AG09319 (cell line): Measurements from ENCODE around the gene KRT2.

Source experiments
- DNase-seq: peaks from one replicate; pipeline ENCODE4 v3.0.0-alpha.2; 2010; ENCODE audit warnings: low read depth; ENCODE audit errors: extremely low read depth
- TF ChIP-seq, protein P1 (sequence below): IDR thresholded peaks from 2 replicates; pipeline ENCODE4 v1.5.1; 2011; ENCODE audit warnings: low read depth, mild to moderate bottlenecking, inconsistent platforms, low read length, moderate library complexity

Gene KRT2

DNA sequence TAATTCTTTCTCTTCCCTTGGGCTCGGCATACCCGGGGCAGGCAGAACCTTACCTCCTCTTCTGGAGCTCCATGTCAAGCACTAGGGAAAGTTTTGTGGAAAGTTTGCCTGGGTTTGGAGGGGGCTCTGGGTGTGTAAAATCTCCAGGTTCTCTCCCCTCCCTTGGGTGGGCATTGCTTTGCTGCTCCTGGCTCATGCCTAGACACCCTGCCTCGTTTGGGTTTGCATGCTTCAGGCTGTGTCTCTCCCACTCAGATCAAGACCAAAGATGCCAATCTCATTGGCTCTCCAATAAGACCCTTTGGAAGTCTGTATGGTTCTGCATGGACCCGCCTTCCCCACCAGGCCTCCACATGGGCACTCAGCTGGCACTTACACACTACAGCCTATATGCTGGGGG lies 6.2 kb upstream of the KRT2 start:
- no peak for DNase-seq
- TF ChIP-seq, protein P1, sequence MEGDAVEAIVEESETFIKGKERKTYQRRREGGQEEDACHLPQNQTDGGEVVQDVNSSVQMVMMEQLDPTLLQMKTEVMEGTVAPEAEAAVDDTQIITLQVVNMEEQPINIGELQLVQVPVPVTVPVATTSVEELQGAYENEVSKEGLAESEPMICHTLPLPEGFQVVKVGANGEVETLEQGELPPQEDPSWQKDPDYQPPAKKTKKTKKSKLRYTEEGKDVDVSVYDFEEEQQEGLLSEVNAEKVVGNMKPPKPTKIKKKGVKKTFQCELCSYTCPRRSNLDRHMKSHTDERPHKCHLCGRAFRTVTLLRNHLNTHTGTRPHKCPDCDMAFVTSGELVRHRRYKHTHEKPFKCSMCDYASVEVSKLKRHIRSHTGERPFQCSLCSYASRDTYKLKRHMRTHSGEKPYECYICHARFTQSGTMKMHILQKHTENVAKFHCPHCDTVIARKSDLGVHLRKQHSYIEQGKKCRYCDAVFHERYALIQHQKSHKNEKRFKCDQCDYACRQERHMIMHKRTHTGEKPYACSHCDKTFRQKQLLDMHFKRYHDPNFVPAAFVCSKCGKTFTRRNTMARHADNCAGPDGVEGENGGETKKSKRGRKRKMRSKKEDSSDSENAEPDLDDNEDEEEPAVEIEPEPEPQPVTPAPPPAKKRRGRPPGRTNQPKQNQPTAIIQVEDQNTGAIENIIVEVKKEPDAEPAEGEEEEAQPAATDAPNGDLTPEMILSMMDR, result no peak

DNA sequence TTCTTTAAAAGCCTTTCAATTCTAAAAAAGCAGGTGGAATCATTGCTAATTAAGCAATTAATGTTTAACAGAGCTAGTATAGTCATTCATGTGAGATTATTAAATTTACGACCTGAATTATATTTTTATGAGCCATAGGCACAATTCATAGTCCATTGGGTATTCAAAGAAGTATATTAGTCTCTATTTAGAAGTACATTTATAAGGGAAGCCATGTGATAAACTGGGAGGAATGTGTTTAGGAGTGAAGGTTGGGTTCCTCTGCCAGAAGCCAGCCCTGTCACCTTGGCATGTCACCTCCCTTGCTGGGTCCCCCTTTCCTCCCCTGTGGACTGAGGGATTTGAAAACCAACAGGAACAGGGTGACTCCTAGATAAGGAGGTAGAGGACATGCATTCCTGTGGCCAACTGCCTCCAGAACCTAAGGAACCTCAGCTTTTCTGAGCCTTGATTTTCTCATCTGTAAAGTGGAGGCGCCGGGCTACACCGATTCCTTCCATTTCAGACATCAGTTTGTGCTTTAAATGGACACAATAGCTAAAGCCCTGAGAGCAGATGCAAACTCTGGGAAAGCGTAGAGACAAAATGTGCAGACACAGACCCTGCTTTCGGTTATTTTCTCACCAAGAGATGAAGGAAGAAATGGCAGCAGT lies 5.4 kb upstream of the KRT2 start:
- TF ChIP-seq, protein P1, result no peak
- no peak for DNase-seq

DNA sequence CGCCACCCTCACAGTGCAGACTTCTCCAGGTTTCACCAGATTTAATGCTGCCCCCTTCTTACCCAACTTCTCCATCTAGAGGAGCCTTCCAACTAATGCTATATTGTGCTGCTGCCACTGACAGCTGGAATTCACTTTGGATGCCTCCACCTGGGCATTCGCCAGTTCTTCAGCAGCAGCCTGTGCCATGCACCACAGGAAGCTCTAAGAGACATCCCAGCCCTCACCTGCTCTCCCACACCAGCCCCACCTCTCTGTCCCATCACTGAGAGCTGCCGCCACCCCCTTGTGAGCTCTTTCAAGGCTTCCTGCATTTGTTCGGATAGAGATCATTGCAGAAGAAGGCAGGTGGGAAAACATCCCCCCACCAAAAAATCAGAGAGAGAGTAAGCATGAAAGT lies 4.6 kb upstream of the KRT2 start:
- TF ChIP-seq, protein P1, result no peak
- DNase-seq, result no peak

DNA sequence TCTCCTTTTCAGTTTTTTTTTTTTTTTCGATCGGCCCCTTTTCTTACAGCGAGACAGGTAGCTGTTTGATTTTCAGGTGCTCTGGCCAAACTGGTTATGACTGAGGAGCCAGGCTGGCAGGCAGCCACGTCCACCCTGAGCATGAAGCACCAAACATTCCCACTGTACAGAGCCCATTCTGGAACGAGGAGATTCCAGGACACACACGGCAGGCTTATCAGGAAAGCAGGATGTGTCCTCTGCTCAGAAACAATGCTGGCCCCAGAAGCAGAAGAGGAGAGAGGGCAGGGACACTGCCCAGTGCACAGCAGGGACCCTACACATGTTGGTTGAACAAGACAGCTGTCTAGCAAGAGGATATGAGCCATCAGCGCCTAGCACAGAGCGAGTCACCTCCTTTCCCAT lies 3.7 kb upstream of the KRT2 start:
- no peak for DNase-seq
- TF ChIP-seq, protein P1, result no peak

DNA sequence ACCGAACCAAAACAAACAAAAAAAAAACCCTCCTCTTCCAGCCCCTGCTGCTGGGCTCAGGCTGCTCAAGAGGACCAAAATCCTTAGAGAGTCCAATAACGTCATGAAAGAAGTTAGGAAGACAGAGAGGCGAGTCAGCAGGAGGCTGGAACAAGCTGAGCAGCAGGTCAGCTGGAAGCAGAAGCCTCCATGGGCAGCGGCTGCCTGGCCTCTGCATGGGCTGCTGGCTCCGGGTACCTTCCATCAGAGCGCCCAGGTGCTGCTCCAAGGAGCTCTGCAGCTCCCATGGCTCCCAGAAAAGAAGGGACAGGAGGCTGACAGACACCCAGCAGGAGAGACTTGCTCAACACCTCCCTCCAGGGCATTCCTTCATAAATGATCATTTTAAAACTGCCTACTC lies 3.2 kb upstream of the KRT2 start:
- no peak for DNase-seq

DNA sequence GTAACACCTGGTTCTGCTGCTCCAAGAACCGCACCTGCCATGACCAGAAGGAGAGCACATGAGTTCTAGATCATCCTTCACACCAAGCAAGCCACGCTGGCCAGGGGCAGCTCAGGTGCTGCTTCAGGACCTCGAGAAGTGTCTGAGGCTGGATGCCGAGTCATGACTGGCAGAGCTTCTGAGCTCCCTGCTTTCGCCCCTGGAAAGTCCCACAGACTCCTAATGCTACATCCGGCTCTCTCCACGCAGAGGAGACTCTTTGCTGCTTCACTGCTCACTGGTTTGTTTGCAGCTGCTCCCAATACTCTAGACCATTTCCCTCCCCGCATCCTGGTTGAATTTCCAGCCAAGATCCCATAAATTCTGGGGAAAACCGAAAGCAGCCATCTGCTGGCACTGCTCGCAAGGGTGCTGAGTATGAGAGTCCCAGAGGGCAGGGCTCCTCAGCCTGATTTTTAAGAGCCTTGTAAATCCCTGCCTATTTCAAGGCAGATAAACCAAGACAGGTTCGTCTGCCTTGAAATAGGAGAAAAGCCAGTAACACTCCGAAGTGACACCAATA lies 1.4 kb downstream of the KRT2 start:
- TF ChIP-seq, protein P1, result no peak
- no peak for DNase-seq

More for the DNA sequence above, 3.2 kb upstream of the KRT2 start:
- TF ChIP-seq, protein P1, result no peak

DNA sequence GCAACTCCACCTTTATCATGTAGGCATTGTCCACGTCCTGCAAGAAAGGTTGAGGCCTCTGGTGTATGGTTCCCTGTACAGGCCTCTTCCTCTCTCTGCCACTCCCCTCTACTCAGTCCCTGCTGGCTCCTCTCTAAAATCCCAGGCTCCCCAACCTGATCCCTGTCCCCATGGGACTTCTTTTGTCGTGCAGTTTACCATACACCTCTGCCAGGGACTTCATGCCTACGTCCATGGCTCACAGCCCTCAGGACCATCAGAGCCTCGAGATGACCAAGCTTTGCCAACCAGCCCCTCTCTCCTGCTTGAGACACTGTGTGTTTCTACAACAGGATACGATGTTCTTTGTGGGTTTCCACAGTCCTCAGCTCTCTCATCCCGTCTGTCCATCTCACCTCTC lies 2.9 kb downstream of the KRT2 start:
- DNase-seq, result no peak
- TF ChIP-seq, protein P1, result no peak
